ENCODE results near the gene PGK1.

DNA sequence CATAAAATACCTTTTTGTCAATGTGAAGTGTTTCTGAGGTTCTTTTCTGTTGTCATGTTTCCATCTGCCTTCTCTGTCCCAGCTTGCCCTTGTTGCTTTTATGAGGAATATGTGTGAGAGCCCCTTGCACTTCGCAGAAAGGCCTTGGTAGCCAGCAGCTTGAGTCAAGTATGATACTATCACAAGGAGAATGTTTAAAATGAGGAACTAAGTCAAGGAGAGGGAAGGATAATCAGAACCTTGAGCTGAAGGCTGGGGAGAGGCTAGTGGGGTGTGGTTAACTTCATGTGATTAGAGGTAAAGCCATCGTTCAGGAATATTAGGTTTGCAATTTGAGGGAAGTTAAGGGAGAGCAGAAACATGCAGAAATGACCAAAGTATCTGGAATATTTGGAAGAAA is 12.7 kb downstream of the PGK1 start:
- TF ChIP-seq, protein P1, sequence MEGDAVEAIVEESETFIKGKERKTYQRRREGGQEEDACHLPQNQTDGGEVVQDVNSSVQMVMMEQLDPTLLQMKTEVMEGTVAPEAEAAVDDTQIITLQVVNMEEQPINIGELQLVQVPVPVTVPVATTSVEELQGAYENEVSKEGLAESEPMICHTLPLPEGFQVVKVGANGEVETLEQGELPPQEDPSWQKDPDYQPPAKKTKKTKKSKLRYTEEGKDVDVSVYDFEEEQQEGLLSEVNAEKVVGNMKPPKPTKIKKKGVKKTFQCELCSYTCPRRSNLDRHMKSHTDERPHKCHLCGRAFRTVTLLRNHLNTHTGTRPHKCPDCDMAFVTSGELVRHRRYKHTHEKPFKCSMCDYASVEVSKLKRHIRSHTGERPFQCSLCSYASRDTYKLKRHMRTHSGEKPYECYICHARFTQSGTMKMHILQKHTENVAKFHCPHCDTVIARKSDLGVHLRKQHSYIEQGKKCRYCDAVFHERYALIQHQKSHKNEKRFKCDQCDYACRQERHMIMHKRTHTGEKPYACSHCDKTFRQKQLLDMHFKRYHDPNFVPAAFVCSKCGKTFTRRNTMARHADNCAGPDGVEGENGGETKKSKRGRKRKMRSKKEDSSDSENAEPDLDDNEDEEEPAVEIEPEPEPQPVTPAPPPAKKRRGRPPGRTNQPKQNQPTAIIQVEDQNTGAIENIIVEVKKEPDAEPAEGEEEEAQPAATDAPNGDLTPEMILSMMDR (IDR thresholded peaks at IDR 0.05; ENCODE audit: insufficient read depth, low read depth, low read length): no peak
- TF ChIP-seq EZH2 (IDR thresholded peaks at IDR 0.05; ENCODE audit: insufficient read depth, low read length): no peak
